Neural cell (in vitro differentiated cells): Measurements from ENCODE around the gene SIAE. TPM values are rescaled to one million over a fixed set of nuclear protein-coding genes. Genes with fewer than 3 reads are reported as not detected.

Source experiments
- polyA plus RNA-seq: library from polyadenylated mRNA; depleted of rRNA; stranded (reverse); fragments of >200 nt; gene quantifications from 2 replicates; pipeline ENCODE4 v1.2.3, GENCODE V29; 2014
- small RNA-seq, 3 experiments: library from RNA; depleted of rRNA; stranded (forward); fragments of <200 nt; gene quantifications; one replicate each; pipeline ENCODE3, GENCODE V24; 2012

Gene SIAE
- polyA plus RNA-seq, 1 donor from 2014 or later: 4.0 TPM

Small RNA genes within 50 kb of the gene (small RNA-seq; reads per million reads assigned to genes)
- gene RNA5SP352: 0 reads per million in 3 experiments

Other genes with a start within 250 kb of the SIAE start
- gene OR8B4, start 248.9 kb downstream of the SIAE start, polyA plus RNA-seq: not detected in 2 replicates
- not detected in 2 replicates for gene OR8B8, start 228.0 kb downstream of the SIAE start, polyA plus RNA-seq
- gene OR8B12, start 130.1 kb downstream of the SIAE start, polyA plus RNA-seq: not detected in 2 replicates
- not detected in 2 replicates for gene OR8A1, start 103.7 kb downstream of the SIAE start, polyA plus RNA-seq
- gene PANX3, start 62.3 kb downstream of the SIAE start, polyA plus RNA-seq: not detected in 2 replicates
- gene TBRG1, start 50.9 kb downstream of the SIAE start, polyA plus RNA-seq: 83.2 and 89.2 TPM in 2 replicates
- 19.1 and 21.3 TPM in 2 replicates for gene SPA17, start 165 bp upstream of the SIAE start, polyA plus RNA-seq
- gene NRGN, start 66.2 kb upstream of the SIAE start, polyA plus RNA-seq: 0.69 and 1.1 TPM in 2 replicates
- gene VSIG2, start 78.5 kb upstream of the SIAE start, polyA plus RNA-seq: not detected in 2 replicates
- 0.77 TPM in 1 of 2 replicates, not detected in the other for gene ESAM, start 88.6 kb upstream of the SIAE start, polyA plus RNA-seq
- gene MSANTD2, start 126.7 kb upstream of the SIAE start, polyA plus RNA-seq: 40.8 and 45.3 TPM in 2 replicates
- 12.8 and 25.3 TPM in 2 replicates for gene ROBO3, start 191.7 kb upstream of the SIAE start, polyA plus RNA-seq
- gene ROBO4, start 224.1 kb upstream of the SIAE start, polyA plus RNA-seq: not detected in 2 replicates
- gene HEPN1, start 245.5 kb upstream of the SIAE start, polyA plus RNA-seq: not detected in 2 replicates